Esophagus (tissue), 2 donors: ENCODE measurements around the gene MAGEE1. TPM values are rescaled to one million over a fixed set of nuclear protein-coding genes. Genes with fewer than 3 reads are reported as not detected.

Source experiments
- H3K27ac ChIP-seq, 2 donors: one replicate each; pipeline ENCODE4 v1.5.1; 2013; ENCODE audit warnings: low read depth in 2 of 2, mild to moderate bottlenecking in 2 of 2, inconsistent platforms in 1 of 2, low read length in 1 of 2, moderate library complexity in 1 of 2
- H3K27me3 ChIP-seq, 2 donors: one replicate each; pipeline ENCODE4 v1.6.1; 2013; ENCODE audit warnings: low read length in 2 of 2, control low read depth in 1 of 2, mild to moderate bottlenecking in 1 of 2; ENCODE audit not compliant: insufficient read depth in 2 of 2, control insufficient read depth in 1 of 2
- H3K36me3 ChIP-seq, 2 donors: one replicate each; pipeline ENCODE4 v1.6.1; 2013; ENCODE audit warnings: low read length in 1 of 2; ENCODE audit not compliant: control insufficient read depth in 2 of 2, insufficient read depth in 2 of 2
- H3K4me1 ChIP-seq, 2 donors: one replicate each; pipeline ENCODE4 v1.6.1; 2013; ENCODE audit warnings: low read length in 1 of 2; ENCODE audit not compliant: control insufficient read depth in 2 of 2, insufficient read depth in 2 of 2
- H3K4me3 ChIP-seq, 2 donors: one replicate each; pipeline ENCODE4 v1.5.1; 2013; ENCODE audit warnings: low read length in 2 of 2, mild to moderate bottlenecking in 2 of 2, low read depth in 1 of 2, moderate library complexity in 1 of 2
- H3K9me3 ChIP-seq, 2 donors: one replicate each; pipeline ENCODE4 v1.6.1; 2013; ENCODE audit warnings: mild to moderate bottlenecking in 2 of 2, low read depth in 1 of 2, low read length in 1 of 2, moderate library complexity in 1 of 2; ENCODE audit not compliant: control insufficient read depth in 2 of 2, insufficient read depth in 1 of 2
- WGBS, 2 donors: extraction: QIAGEN DNeasy Blood & Tissue Kit; methylation state at CpG; one replicate each; pipeline ENCODE4 v1.1.7; 2013; 5-methylcytosine and 5-hydroxymethylcytosine counted together
- polyA plus RNA-seq, 2 donors: library from polyadenylated mRNA; stranded (reverse); fragments of 200-250 nt; gene quantifications; one replicate each; pipeline ENCODE4 v1.2.3, GENCODE V29; 2013
- donor health status: healthy with polysubstance abuse.
- donor health status: Bipolar disorder and iron deficiency.

The MAGEE1 gene
- polyA plus RNA-seq, 2 donors = 0.63 to 1.2 TPM

- Histone ChIP-seq H3K27me3 (no peaks in the 10 kb centered on the region), H3K4me1 (no peaks in the 10 kb centered on the region), H3K36me3 (no peaks in the 10 kb centered on the region), H3K27ac (no peak overlapping the region), H3K9me3 (no peaks in the 10 kb centered on the region), H3K4me3 (no peak overlapping the region)
- WGBS, 2 donors = 24 to 39% methylated on average over 3 of the region's 3 CpGs
Measured at GRCh38 chrX:76454456-76454927, 27.0 kb downstream of the MAGEE1 start.

- Histone ChIP-seq H3K36me3 (no peaks in the 10 kb centered on the region), H3K9me3 (no peaks in the 10 kb centered on the region), H3K4me1 (no peaks in the 10 kb centered on the region), H3K27me3 (no peaks in the 10 kb centered on the region), H3K27ac (no peak overlapping the region), H3K4me3 (no peak overlapping the region)
- WGBS, 2 donors = 35 to 69% methylated on average over 2 of the region's 2 CpGs
Measured at GRCh38 chrX:76477353-76477752, 49.8 kb downstream of the MAGEE1 start.
